Endometrium (tissue), 2 donors: Measurements from ENCODE around the gene CRIP3.

Experiments
- FAIRE-seq: peaks from 2 replicates; lab custom pipeline; 2012; peaks lifted over from hg19 to GRCh38; lab: Jason Lieb, UNC
- donor health status: control.
- donor health status: control.

The CRIP3 gene

DNA sequence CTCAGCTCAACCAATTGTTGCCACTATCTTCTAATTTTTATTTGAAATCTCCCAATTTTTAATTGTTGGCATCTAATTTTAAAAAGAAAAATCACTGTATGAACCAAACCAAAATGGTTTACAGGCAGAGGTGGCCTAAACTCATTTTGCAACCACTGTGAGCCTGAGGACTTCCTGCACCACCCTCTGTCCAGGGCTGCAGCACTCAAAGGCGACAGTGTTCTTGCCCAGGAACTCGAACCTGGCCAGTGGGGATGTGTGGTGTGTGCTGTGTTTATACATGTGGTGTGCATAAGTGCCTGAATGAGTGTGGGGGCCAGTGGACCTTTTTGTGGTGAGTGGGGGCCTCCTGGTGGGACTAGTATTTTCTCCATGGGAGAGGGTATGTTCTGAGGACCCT lies 34.9 kb downstream of the CRIP3 start:
- no peak for FAIRE-seq

DNA sequence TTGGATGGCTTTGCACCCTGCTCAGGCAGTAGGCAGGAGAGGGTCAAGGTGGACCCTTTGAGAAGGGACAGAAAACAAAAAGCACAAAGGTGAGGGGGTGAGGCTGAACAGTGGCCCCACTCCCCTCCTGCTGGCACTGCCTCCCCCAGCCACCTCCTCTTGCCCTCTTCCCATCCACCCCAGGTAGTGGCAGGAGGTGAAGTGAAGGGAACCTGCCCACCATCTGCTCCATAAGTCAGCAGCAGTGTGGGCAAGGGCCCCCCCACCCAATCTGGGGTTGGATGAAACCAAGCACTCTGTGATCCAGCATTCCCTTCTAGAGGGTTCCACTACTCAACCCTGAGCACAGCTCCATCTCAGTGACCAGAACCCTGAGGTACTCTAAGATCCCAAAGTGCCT lies 36.7 kb downstream of the CRIP3 start:
- no peak for FAIRE-seq

DNA sequence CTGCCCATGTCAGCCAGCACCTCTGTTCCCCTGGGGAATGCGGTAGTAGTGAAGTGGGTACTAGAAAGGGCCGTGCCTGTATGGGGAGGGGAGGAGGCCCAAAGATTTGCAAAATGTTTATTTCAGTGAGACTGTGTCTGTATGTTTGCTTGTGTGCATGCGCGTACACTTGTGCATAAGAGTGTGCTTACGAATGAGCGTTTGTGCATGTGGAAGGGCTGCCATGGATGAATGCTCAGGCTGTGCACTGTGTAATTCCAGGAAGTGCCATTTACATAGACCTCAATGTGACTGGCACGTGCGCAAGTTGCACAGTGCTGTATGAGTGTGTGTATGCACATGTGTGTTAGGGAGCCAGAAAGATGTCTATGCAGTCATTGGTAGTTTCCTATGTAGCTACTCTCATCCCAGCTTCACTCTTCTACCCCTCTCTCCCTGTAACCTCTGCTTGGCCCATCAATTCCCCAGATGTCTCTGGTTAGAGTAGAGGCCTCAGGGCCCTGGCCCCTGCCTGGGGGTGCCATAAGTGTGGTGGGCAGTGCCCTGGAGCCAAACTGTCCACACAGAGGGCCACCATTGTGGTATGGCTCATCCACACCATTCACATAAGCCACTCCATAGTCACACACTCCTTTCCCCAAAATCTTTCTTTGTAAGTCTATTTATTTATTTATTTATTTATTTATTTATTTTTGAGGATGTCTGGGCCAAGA lies 37.4 kb downstream of the CRIP3 start:
- FAIRE-seq, result no peak

DNA sequence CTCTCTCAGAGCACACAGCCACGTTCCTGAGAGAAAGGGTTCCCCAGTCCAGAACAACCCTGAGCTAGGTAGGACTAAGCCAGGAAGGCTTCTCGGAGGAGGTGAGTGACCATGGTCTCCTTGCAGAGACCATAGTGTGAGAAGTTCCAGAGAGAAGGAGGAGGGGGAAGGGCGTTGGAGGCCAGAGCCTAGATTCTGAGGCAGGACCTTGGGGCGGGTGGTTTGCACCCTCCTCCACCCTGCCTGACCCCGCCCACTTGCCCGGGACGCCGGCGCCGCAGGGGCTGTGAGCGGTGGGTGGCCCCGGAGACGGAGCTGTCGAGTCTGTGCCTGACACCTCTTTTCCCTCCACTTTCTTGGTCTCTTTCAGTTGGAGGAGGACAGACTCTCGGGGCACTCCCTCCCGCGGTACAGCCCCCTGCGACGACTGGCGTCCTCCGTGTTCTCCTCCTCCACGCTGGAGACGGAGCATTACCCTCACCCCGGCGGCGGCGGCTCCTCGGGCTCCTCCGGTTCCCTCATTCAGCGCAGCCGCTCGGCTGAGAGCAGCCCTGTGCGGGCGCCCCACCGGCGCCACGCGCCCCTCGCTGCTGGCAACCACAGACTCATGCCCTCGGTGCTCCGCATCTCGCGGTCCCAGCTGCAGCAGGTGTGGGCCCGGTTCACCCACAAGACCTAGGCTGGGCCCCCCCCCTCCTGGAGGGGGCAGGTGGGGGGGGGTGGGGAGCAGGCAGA lies 39.2 kb downstream of the CRIP3 start:
- no peak for FAIRE-seq

DNA sequence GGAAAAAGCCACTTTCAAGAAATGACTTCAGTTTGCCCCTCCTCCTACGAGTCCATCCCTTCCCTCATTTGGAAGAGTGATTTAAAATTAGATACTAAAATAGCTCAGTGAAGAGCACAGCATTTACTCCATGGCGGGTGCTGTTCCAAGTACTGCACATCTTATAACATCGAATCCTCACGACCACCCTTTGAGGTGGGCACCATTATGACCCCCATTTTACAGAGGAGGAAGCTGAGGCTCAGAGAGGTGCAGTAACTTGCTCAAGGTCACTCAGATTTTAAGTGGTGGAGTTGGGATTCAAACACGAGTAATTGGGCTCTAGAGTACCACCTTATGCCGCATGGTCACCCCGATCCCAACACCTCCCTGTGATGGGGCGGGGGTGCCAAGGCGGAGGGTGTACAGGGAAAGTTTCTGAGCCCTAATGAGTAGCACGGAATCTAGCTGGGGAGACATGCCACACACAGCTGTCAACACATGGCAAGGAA lies 39.8 kb downstream of the CRIP3 start:
- no peak for FAIRE-seq

DNA sequence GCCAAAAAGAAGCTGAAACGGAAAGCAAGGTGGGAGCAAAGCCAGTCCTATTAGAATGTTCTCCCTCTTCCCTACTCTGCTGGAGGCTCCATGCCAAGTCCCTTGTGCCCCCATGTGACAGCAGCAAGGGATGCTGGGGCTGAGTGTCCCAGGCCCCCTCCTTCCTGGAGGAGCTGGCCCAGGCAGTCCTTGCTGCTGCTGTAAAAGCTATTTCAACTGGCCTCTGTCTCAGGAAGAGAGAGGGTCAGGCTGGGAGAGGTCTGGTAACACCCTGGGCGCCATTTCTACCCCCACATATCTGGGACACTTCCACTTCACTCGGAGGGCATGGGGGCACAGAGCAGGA lies 40.3 kb downstream of the CRIP3 start:
- FAIRE-seq, result no peak

DNA sequence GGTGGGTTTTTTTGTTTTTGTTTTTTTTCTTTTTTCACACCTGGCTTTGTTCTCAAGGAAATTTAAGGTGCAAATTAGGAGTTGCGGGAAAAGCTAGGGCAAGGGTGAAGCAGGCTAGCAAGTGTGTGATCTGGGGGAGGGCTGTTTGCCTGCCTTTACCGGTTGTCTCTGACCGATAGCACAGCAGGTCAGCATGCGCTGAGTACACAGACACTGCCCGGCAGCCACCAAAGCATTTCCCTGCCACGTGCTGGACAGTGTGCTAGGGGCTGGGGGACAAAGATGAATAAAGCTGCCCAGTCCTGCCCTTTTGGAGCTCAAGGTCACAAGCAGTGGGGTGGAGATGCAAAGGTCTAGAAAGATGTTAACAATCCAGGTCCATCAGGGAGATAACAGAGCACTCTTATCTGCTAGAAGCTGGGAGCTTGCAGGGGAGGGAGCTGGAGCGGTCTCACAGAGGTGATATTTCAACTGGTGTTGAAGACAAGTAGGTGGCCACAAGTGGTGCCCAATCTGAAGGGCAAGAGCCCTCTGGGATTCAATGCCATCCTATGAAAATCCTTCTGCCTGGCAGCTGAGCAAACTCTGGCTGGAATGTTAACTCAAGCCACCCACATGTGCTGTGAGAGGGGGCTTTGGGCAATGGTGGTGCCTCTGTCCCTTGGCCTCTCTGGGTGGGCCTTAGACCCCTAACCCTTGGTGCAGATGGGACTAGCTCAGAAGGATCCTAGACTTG lies 40.8 kb downstream of the CRIP3 start:
- no peak for FAIRE-seq

DNA sequence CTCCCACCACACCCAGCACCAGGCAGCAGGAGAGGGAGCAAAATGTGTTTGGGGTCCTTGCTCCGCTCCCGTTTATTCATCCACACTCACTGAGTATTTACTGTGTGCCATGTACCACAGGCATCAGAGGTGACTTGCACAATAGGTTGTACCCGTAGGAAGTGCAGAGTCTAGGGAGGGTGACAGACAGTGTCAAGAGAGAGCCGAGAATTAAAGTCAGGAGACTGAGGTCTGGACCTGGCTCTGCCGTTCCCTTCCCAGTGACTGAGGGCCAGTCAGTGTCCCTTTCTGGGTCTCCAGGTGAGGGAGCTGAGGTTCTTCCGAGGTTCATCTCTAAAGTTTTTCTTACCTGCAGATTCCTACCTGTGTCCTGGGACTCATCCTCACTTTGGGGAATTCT lies 43.1 kb downstream of the CRIP3 start:
- FAIRE-seq, result no peak

DNA sequence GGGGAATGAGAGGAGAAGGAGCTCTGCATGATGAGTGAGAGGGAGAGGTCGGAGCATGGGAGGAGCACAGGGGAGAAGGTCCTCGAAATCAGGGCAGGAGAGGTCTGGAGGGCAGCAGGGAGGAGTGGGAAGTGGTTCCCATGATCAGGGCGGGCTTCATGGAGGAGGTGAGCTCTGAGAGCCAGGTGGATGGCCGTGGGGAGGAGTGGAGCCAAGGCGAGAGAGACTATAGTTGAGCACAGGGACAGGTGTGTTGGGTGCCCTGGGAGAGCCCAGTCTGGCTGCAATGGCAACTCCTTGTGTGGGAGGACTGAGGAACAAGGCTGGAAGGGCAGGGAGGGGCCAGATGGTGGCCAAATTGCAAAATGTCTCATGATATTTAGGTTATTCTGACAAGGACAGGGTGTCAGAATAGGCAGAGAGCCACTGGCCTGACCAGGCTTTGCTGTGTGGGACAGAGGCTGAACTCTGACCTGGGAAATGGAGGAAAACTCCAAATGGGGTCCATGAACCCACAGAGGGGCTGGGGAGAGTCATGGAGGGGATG lies 44.0 kb downstream of the CRIP3 start:
- no peak for FAIRE-seq

DNA sequence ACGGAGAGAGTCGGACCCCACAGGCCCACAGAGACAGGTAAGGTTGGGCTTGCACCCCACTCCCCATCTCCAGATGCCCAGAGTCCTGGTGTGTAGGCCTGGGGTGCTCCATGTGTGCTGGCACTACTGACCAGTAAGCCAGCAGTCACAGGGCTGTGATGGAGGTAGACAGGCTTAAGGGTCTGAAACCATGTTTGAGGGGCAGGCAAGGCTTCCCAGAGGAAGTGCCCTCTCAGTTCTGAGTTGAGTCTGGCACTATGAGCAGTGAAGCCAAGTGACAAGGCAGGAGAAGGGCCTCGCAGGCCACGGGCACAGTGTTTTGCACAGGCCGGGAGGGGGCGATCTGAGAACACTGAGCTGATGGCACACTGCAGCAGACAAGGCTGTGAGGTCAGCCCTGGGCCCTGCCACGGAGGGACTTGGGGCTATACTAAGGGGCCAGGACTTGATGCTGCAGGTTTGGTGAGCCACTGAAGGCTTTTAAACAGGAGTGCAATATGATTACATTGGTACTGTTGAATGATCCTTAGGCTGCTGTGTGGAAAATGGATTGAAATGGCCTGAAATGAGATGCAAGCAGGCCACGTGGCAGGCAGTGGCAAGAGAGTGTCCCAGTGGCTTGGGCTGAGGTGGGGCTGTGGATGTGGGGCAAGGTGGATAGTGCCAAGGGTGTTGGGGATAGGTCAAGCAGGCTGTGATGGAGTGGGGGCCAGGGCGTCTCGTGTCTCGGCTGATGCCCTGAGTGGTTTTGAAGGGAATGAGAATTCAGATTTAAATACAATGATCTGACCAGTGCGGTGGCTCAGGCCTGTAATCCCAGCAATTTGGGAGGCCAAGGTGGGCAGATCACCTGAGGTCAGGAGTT lies 45.1 kb downstream of the CRIP3 start:
- no peak for FAIRE-seq

DNA sequence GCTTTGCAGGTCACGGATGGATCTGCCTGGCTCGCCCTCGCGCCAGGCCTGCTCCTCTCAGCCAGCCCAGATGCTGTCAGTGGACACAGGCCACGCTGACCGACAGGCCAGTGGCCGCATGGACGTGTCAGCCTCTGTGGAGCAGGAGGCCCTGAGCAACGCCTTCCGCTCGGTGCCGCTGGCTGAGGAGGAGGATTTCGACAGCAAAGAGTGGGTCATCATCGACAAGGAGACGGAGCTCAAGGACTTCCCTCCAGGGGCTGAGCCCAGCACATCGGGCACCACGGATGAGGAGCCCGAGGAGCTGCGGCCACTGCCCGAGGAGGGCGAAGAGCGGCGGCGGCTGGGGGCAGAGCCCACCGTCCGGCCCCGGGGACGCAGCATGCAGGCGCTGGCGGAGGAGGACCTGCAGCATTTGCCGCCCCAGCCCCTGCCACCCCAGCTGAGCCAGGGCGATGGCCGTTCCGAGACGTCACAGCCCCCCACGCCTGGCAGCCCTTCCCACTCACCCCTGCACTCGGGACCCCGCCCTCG lies 45.8 kb downstream of the CRIP3 start:
- FAIRE-seq, result no peak

DNA sequence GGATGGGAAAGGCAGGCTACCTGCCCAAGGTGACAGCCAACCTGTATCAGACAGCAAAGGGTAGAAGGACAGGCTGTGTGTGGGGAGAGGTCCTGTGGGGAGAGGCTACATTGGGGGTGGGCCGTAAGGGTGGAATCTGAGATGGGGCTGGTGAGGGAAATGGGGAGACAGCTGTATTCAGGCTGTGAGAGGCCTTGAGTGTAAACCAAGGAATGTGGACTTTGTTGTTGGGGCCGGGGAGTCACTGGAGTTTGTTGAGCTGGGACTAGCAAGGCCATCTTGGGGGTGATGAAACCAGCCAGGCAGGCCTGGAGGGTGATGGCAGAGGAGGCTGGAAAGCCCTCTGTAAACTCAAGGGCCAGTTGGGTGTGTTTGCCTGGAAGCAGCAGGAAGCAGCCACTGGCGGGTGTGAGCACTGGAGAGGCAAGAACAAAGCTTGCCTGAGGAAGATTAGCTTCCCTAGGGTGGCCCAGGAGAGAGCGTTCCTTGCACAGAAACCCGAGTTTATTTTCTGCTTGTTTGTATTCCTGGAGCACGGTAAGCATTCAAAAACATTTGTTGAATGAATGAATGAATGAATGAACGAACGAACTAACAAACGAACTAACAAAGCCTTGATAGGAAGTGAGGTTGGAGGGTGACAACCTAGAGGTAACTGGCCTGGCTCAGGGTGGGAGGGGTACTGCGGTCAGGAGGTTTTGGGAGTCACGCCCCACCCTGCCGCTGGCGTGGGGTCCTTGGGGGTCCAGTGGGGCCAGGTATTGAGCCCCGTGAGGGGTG lies 46.4 kb downstream of the CRIP3 start:
- no peak for FAIRE-seq

DNA sequence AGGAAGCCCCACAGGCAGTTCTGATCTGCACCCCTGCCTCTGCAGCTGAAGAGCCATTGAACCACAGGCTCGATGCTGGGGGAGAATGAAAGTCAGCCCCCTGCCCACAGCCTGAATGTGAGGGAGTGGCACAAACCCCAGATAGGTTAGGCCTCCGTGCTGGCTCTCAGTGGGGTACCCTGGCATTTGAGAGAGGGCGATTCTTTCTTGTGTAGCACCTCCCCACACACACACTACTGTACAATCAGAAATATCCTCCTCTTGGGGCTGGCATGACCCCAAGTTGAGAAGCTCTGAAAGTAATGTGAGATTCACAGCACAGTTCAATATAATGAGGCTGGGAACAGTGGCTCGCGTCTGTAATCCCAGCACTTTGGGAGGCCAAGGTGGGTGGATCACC lies 47.4 kb downstream of the CRIP3 start:
- FAIRE-seq, result no peak

DNA sequence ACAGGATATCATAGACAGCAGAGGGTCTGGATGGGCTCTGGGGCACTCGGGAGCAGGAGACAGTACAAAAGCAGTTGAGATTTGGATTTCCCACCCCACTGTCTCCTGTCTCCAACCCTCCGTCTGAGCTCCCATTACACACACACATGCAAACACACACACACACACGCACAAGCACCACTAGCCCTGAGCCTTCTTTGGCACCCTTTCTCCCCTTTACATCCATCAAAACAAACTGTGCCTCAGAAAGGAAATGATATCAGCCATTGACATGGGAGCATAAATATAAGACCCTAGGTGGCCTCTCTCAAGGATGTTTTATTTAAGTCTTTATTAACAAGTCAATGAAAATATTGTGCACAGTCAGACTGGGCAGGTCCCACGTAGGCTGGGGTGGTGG lies 47.8 kb downstream of the CRIP3 start:
- FAIRE-seq, result no peak

DNA sequence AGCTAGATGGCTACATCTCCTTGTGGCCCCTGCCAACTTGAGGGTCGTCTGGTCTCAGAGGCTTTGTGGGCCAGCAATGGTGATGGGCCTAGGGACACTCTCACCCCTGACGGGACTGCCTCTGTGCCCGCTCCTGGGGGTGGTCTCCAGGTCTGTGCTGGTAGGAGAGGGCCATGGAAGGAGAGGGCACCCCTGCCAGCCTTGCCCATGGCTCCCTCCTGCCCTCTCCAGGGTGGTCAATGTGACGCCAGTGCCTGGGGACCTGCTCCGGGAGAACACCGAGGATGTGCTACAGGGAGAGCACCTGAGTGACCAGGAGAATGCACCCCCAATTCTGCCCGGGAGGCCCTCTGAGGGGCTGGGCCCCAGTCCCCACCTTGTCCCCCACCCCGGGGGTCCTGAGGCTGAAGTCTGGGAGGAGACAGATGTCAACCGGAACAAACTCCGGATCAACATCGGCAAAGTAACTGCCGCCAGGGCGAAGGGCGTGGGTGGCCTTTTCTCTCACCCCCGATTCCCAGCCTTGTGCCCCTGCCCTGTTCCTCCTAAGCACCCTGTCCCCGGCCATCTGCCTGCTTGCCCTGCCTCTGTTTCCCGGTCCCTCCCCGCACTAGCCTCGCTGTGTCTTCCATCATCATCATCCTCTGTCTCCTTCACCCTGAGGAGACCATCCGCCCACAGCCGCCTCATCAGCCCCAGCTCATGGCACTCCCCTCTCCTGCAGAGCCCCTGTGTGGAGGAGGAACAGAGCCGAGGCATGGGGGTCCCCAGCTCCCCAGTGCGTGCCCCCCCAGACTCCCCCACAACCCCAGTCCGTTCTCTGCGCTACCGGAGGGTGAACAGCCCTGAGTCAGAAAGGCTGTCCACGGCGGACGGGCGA lies 49.6 kb downstream of the CRIP3 start:
- FAIRE-seq, result no peak

DNA sequence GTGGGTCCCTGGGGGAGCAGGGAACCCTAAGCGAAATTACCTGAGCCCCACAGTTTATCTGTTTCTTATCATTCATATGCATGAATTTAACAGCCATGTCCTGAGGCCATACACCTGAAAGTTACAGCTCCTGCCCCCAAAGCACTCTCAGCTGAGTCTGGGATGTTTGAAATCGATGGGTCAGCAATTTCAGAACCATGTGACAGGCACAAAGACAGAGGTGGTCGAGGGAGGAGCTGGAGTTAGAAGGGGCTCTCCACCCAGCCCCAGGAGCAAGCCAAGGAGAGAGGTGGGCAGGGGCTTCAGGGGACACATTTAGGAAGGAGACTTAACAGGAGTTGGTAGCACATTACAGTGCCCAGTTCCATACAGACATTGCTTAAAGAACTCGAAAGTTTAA lies 50.4 kb downstream of the CRIP3 start:
- no peak for FAIRE-seq

DNA sequence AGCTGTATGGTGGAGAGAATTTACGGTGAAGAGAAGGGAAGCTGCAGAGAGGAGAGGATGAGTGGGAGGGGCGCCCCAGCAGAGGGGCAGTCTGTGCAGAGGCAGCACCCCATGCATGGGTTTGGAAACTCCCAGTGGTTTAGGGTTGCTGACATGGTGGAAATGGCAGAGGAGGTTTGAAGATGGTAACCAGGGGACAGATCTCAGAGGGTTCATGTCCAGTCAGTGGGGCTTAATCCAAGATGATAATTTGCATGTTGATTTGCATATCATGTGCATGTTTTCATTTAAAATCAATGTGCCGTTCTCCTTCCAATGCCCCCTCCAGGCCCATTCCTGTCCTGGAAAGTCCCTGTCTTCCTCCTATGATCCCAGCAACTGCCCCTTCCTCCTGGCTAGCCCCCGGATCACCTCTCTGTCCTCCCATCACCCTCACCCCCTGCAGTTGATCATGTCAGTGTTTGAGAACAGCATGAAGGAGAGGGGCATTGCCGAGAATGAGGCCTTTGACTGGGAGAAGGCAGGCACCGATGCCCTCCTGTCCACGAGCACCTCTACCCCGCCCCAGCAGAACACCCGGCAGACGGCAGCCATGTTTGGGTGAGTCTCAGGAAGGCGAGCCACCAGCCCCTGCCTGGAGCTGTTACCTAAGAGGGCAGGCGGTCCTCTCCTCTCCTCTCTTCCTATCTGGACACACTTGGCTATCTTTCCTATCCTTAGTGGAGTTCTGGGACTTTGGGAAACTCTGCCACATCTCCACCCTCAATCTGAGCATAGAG lies 51.1 kb downstream of the CRIP3 start:
- no peak for FAIRE-seq

DNA sequence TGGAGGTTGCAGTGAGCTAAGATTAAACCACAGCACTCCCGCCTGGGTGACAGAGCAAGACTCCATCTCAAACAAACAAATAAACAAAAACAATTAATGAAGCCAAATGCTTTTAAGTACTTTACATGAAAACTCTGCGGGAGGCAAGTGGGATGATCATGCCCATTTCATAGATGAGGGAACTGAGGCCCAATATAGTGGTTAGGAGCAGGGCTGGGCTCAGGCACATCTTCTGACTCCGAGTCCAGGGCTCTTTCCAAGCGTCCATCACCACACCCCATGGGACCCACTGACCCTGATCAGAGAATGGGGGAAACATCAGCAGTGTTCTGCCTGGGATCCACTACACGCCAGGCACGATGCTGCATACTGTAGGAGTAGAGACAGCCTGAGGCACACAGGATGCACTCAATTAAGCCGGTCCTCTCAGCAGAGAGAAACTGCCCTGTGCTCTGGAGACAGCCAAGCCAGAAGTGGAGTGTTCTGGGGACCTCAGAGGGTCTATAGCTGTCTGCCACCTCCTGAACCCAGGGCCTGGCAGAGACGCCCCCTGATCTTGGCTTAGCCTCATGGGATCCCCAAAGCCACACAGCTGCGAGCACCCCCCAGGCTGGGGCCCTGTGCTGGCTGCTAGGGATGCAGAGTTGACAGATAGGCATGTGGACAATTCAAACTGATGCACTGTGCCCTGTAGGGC lies 51.8 kb downstream of the CRIP3 start:
- no peak for FAIRE-seq
